Fibroblast of mammary gland (primary cell): ENCODE data around the gene SPTA1.

Experiments used
- DNase-seq: peaks from one replicate; pipeline ENCODE4 v3.0.0-alpha.2; 2010; ENCODE audit warnings: low read depth
- H3K4me3 ChIP-seq: 2 replicates; pipeline ENCODE4 v1.5.1; 2011; ENCODE audit warnings: low read depth, mild to moderate bottlenecking, low read length, moderate library complexity; ENCODE audit not compliant: control insufficient read depth
- CTCF ChIP-seq: conservative IDR thresholded peaks from 2 replicates; pipeline ENCODE4 v1.5.1; 2011; ENCODE audit warnings: low read depth, low read length, inconsistent platforms; ENCODE audit not compliant: control insufficient read depth, insufficient read depth

SPTA1 gene

DNA sequence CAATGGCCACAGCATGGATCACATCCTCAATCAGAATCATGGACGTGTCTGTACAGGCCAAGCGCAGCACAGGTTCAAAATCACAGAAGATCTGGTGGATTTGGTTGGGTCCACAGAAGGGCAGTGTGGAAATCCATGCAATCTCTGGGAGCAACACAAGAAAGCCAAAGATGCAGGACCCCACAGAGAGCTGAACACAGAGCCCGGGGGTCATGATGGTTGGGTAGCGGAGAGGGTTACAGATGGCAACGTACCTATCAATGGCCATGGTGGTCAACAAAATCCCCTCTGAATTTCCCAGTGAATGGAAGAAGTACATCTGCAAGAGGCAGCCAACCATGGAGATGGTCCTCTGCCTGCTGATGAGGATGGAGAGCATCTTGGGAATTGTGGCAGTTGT, 37.9 kb upstream of the SPTA1 start:
- no peak for DNase-seq
- H3K4me3 ChIP-seq = no peak overlapping the region
- TF ChIP-seq CTCF = no peak

DNA sequence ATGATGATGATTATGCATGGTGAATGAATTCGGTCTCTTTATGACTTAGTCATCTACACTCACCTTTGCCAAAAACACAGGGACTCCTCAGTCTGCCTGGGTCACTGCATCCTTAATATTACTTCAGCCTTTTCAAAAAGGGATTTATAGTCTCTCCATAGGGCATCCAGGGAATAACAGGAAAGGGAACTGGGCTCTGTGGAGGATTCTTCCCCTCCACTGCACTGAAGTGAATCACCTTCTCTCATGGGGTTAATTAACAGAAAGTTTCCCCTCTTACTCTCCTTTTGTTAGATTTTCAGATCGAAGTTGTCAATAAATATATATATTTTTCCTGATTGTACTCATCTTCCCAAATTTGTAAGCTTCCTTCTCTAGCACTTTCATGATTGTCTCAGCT, 34.1 kb upstream of the SPTA1 start, which contains the start of gene OR6K3:
Gene OR6K3 (minus strand): TSS at position 101 of the 400 bp plus-strand sequence. CDS start 2,605 bp downstream, outside the sequence.
- no peak within 1 kb of the TSS for H3K4me3 ChIP-seq
- TF ChIP-seq CTCF = no peak
- DNase-seq = no peak

GRCh38 chr1:158719664-158720063, 33.1 kb upstream of the SPTA1 start:
- no peak for DNase-seq
- H3K4me3 ChIP-seq = no peak overlapping the region
- TF ChIP-seq CTCF = no peak

GRCh38 chr1:158717344-158717743, 30.8 kb upstream of the SPTA1 start:
- no peak overlapping the region for H3K4me3 ChIP-seq
- no peak for TF ChIP-seq CTCF
- no peak for DNase-seq

- no peak for DNase-seq
- H3K4me3 ChIP-seq = no peak overlapping the region
- TF ChIP-seq CTCF = no peak
These were observed 29.8 kb upstream of the SPTA1 start for GRCh38 chr1:158716335-158716734.

GRCh38 chr1:158714754-158715153, 28.2 kb upstream of the SPTA1 start:
- no peak for DNase-seq
- TF ChIP-seq CTCF = no peak
- no peak overlapping the region for H3K4me3 ChIP-seq

GRCh38 chr1:158711098-158711497, 24.6 kb upstream of the SPTA1 start:
- no peak for TF ChIP-seq CTCF

More at GRCh38 chr1:158711098-158711497, 24.6 kb upstream of the SPTA1 start:
- H3K4me3 ChIP-seq = no peak overlapping the region
- DNase-seq = no peak
